Measurements from ENCODE around the gene HAUS7.

- TF ChIP-seq CTCF (IDR thresholded peaks at IDR 0.05; ENCODE audit: poor library complexity, severe bottlenecking) (no peak), SMC3 (conservative IDR thresholded peaks at IDR 0.05; ENCODE audit: poor library complexity) (no peak), RAD21 (conservative IDR thresholded peaks at IDR 0.05) (no peak), REST (IDR thresholded peaks at IDR 0.05; ENCODE audit: borderline replicate concordance) (no peak), EZH2 (IDR thresholded peaks at IDR 0.05; ENCODE audit: borderline replicate concordance, insufficient read depth, low read length, poor library complexity, severe bottlenecking) (no peak), TAF1 (IDR thresholded peaks at IDR 0.05; ENCODE audit: low read depth) (no peak), MXI1 (conservative IDR thresholded peaks at IDR 0.05; ENCODE audit: poor library complexity, severe bottlenecking) (no peak), POLR2AphosphoS5 (IDR thresholded peaks at IDR 0.05) (no peak)
Measured at GRCh38 chrX:153463031-153463430, 7.3 kb downstream of the HAUS7 start.

Data from neural cell (in vitro differentiated cells).